Measurements from ENCODE around the gene HDAC9.

HDAC9 gene

GRCh38 chr7:18495412-18496340 is at the start of gene HDAC9:
TSS of gene HDAC9 (plus strand) at chr7:18495749. CDS start at chr7:18496303, 554 bp downstream.
- peak; percentile 80 for DNase-seq

GRCh38 chr7:18445916-18446520 is 49.5 kb upstream of the HDAC9 start:
- DNase-seq: no peak

- no peak for DNase-seq
These were observed 45.5 kb upstream of the HDAC9 start for GRCh38 chr7:18450019-18450418.

GRCh38 chr7:18455606-18456005 is 39.9 kb upstream of the HDAC9 start:
- DNase-seq: no peak

- no peak for DNase-seq
These were observed 37.7 kb upstream of the HDAC9 start for GRCh38 chr7:18457832-18458231.

- DNase-seq: no peak
These were observed 36.7 kb upstream of the HDAC9 start for GRCh38 chr7:18458830-18459229.

GRCh38 chr7:18459484-18460245 is 35.9 kb upstream of the HDAC9 start:
- DNase-seq: no peak

GRCh38 chr7:18461785-18462467 is 33.6 kb upstream of the HDAC9 start:
- DNase-seq: no peak

- DNase-seq: no peak
These were observed 30.7 kb upstream of the HDAC9 start for GRCh38 chr7:18464830-18465229.

GRCh38 chr7:18467011-18467410 is 28.5 kb upstream of the HDAC9 start:
- no peak for DNase-seq

GRCh38 chr7:18468795-18469194 is 26.8 kb upstream of the HDAC9 start:
- DNase-seq: no peak

GRCh38 chr7:18469316-18469715 is 26.2 kb upstream of the HDAC9 start:
- no peak for DNase-seq

GRCh38 chr7:18471476-18472160 is 23.9 kb upstream of the HDAC9 start:
- DNase-seq: no peak

- no peak for DNase-seq
These were observed 23.4 kb upstream of the HDAC9 start for GRCh38 chr7:18472161-18472483.

GRCh38 chr7:18473119-18473518 is 22.4 kb upstream of the HDAC9 start:
- no peak for DNase-seq

- DNase-seq: no peak
These were observed 20.6 kb upstream of the HDAC9 start for GRCh38 chr7:18474944-18475343.

GRCh38 chr7:18475488-18475887 is 20.1 kb upstream of the HDAC9 start:
- DNase-seq: no peak

- no peak for DNase-seq
These were observed 13.8 kb upstream of the HDAC9 start for GRCh38 chr7:18481776-18482175.

GRCh38 chr7:18488049-18488448 is 7.5 kb upstream of the HDAC9 start:
- no peak for DNase-seq

GRCh38 chr7:18489624-18490023 is 5.9 kb upstream of the HDAC9 start:
- no peak for DNase-seq

GRCh38 chr7:18491871-18492270 is 3.7 kb upstream of the HDAC9 start:
- DNase-seq: no peak

GRCh38 chr7:18494406-18494805 is 1.1 kb upstream of the HDAC9 start:
- DNase-seq: no peak

All from right hindlimb (tissue), 1 donor.